ENCODE results near the gene CSH1. TPM values are rescaled to one million over a fixed set of nuclear protein-coding genes. Genes with fewer than 3 reads are reported as not detected.
"Not testable (repeated sequence)": the region's sequence is repeated elsewhere in the genome, so short reads cannot be mapped to it uniquely, and the experiment has no call there.

Gene CSH1
- total RNA-seq, 2 experiments from 2014 or later, result not detected

GRCh38 chr17:63882626-63883126 is 13.7 kb downstream of the CSH1 start:
- not testable (repeated sequence) for H3K27ac Mint-ChIP-seq; H3K4me3 Mint-ChIP-seq; H3K9me3 Mint-ChIP-seq (ENCODE audit: low read depth); DNase-seq; ATAC-seq; H3K4me1 Mint-ChIP-seq; H3K36me3 Mint-ChIP-seq
- peaks cover 16% of the 10 kb centered on the region for H3K27me3 Mint-ChIP-seq
- CTCF ChIA-PET, result interaction anchor here (0.8 to 3.9 kb wide), 6 partner anchors 17 to 137 kb away, joined by 3 to 23 read pairs (median 4); no protein-coding TSS in a partner anchor

GRCh38 chr17:63881935-63882601 is 14.3 kb downstream of the CSH1 start, which contains the start of gene GH2:
Gene GH2, minus strand, starts transcription at chr17:63881944. Its CDS starts 143 bp downstream, at chr17:63881801.
- no peak within 1 kb of the TSS for H3K27ac Mint-ChIP-seq
- ATAC-seq, result peak; percentile 89
- peaks cover 10% of the 10 kb centered on the region for H3K27me3 Mint-ChIP-seq
- peak; percentile 72 for DNase-seq
- no peaks in the 10 kb centered on the region for H3K9me3 Mint-ChIP-seq (ENCODE audit: low read depth)
- CTCF ChIA-PET, result interaction anchor here (0.7 to 3.9 kb wide), 6 partner anchors 16 to 41 kb away, joined by 3 to 23 read pairs (median 4); no protein-coding TSS in a partner anchor
- H3K36me3 Mint-ChIP-seq, result no peaks in the 10 kb centered on the region
- no peak within 1 kb of the TSS for H3K4me3 Mint-ChIP-seq
- H3K4me1 Mint-ChIP-seq, result peaks cover 7% of the 10 kb centered on the region

- not testable (repeated sequence) for H3K36me3 Mint-ChIP-seq; H3K9me3 Mint-ChIP-seq (ENCODE audit: low read depth); DNase-seq; H3K27me3 Mint-ChIP-seq; H3K4me3 Mint-ChIP-seq; H3K27ac Mint-ChIP-seq; ATAC-seq; H3K4me1 Mint-ChIP-seq
- CTCF ChIA-PET, result interaction anchor here (0.7 to 3.9 kb wide), 6 partner anchors 16 to 40 kb away, joined by 3 to 23 read pairs (median 4); no protein-coding TSS in a partner anchor
These were observed 15.0 kb downstream of the CSH1 start for GRCh38 chr17:63881337-63881736.

GRCh38 chr17:63880706-63881105 is 15.7 kb downstream of the CSH1 start:
- CTCF ChIA-PET, result interaction anchor here (1.0 to 3.9 kb wide), 3 partner anchors 15 to 39 kb away, joined by 3 to 23 read pairs (median 8); no protein-coding TSS in a partner anchor
- peaks cover 10% of the 10 kb centered on the region for H3K4me1 Mint-ChIP-seq
- DNase-seq (no peak), ATAC-seq (no peak)
- H3K27ac Mint-ChIP-seq, result no peak overlapping the region
- H3K4me3 Mint-ChIP-seq, result no peak overlapping the region
- no peaks in the 10 kb centered on the region for H3K9me3 Mint-ChIP-seq (ENCODE audit: low read depth)
- H3K27me3 Mint-ChIP-seq, result peaks cover 9% of the 10 kb centered on the region
- no peaks in the 10 kb centered on the region for H3K36me3 Mint-ChIP-seq

- not testable (repeated sequence) for ATAC-seq; H3K9me3 Mint-ChIP-seq (ENCODE audit: low read depth); H3K4me1 Mint-ChIP-seq; H3K4me3 Mint-ChIP-seq; DNase-seq; H3K36me3 Mint-ChIP-seq; H3K27me3 Mint-ChIP-seq; H3K27ac Mint-ChIP-seq
- CTCF ChIA-PET, result interaction anchor here (0.7 to 1.0 kb wide), 3 partner anchors 9 to 12 kb away, joined by 3 to 4 read pairs (median 3); no protein-coding TSS in a partner anchor
These were observed 18.0 kb downstream of the CSH1 start for GRCh38 chr17:63878413-63878812.

GRCh38 chr17:63874693-63875092 is 21.7 kb downstream of the CSH1 start:
- not testable (repeated sequence) for H3K36me3 Mint-ChIP-seq; H3K4me1 Mint-ChIP-seq; DNase-seq; H3K4me3 Mint-ChIP-seq; ATAC-seq; H3K9me3 Mint-ChIP-seq (ENCODE audit: low read depth); H3K27ac Mint-ChIP-seq
- peaks cover 20% of the 10 kb centered on the region for H3K27me3 Mint-ChIP-seq
- CTCF ChIA-PET, result interaction anchor here (1.4 kb wide), 1 partner anchor 9 kb away, joined by 3 read pairs; no protein-coding TSS in a partner anchor

GRCh38 chr17:63874061-63874626 is 22.2 kb downstream of the CSH1 start:
- not testable (repeated sequence) for H3K9me3 Mint-ChIP-seq (ENCODE audit: low read depth); H3K36me3 Mint-ChIP-seq; ATAC-seq; H3K4me3 Mint-ChIP-seq; H3K27ac Mint-ChIP-seq; H3K4me1 Mint-ChIP-seq
- peak; percentile 12 for DNase-seq
- peaks cover 20% of the 10 kb centered on the region for H3K27me3 Mint-ChIP-seq
- CTCF ChIA-PET, result interaction anchor here (1.4 kb wide), 1 partner anchor 8 kb away, joined by 3 read pairs; no protein-coding TSS in a partner anchor

GRCh38 chr17:63873577-63873976 is 22.8 kb downstream of the CSH1 start, which contains the start of gene CSH2:
Gene CSH2, minus strand, starts transcription at chr17:63873677. Its CDS starts 63 bp downstream, at chr17:63873614.
- H3K9me3 Mint-ChIP-seq (ENCODE audit: low read depth); DNase-seq; H3K36me3 Mint-ChIP-seq; H3K27ac Mint-ChIP-seq; H3K4me1 Mint-ChIP-seq; H3K4me3 Mint-ChIP-seq; ATAC-seq: not testable (repeated sequence)
- CTCF ChIA-PET, result interaction anchor here (1.4 kb wide), 1 partner anchor 8 kb away, joined by 3 read pairs; no protein-coding TSS in a partner anchor
- H3K27me3 Mint-ChIP-seq, result peaks cover 20% of the 10 kb centered on the region

- peaks cover 21% of the 10 kb centered on the region for H3K27me3 Mint-ChIP-seq
- CTCF ChIA-PET; H3K27ac Mint-ChIP-seq; H3K4me3 Mint-ChIP-seq; H3K4me1 Mint-ChIP-seq; DNase-seq; H3K36me3 Mint-ChIP-seq; H3K9me3 Mint-ChIP-seq (ENCODE audit: low read depth); ATAC-seq: not testable (repeated sequence)
These were observed 24.6 kb downstream of the CSH1 start for GRCh38 chr17:63871646-63872365.

- H3K9me3 Mint-ChIP-seq (ENCODE audit: low read depth); H3K4me1 Mint-ChIP-seq: not testable (repeated sequence)
- CTCF ChIA-PET, result interaction anchor here (1.2 to 1.7 kb wide), 2 partner anchors 18 to 121 kb away, joined by 3 to 6 read pairs; no protein-coding TSS in a partner anchor
These were observed 26.1 kb downstream of the CSH1 start for GRCh38 chr17:63870292-63870665.

GRCh38 chr17:63869491-63870291 is 26.7 kb downstream of the CSH1 start:
- not testable (repeated sequence) for DNase-seq; H3K36me3 Mint-ChIP-seq; H3K27ac Mint-ChIP-seq; H3K4me1 Mint-ChIP-seq; H3K4me3 Mint-ChIP-seq; ATAC-seq; H3K9me3 Mint-ChIP-seq (ENCODE audit: low read depth)
- CTCF ChIA-PET, result interaction anchor here (1.2 to 1.7 kb wide), 2 partner anchors 18 to 121 kb away, joined by 3 to 6 read pairs; no protein-coding TSS in a partner anchor
- H3K27me3 Mint-ChIP-seq, result peaks cover 24% of the 10 kb centered on the region

More at GRCh38 chr17:63870292-63870665, 26.1 kb downstream of the CSH1 start:
- not testable (repeated sequence) for DNase-seq, H3K36me3 Mint-ChIP-seq, H3K4me3 Mint-ChIP-seq, H3K27ac Mint-ChIP-seq, ATAC-seq
- peaks cover 24% of the 10 kb centered on the region for H3K27me3 Mint-ChIP-seq

- not testable (repeated sequence) for ATAC-seq; H3K27ac Mint-ChIP-seq; H3K9me3 Mint-ChIP-seq (ENCODE audit: low read depth); H3K36me3 Mint-ChIP-seq; DNase-seq; H3K4me3 Mint-ChIP-seq; H3K4me1 Mint-ChIP-seq
- CTCF ChIA-PET, result interaction anchor here (0.7 to 5.3 kb wide), 19 partner anchors 9 to 293 kb away, joined by 3 to 34 read pairs (median 4); partner anchors contain the start of genes GH2 and ICAM2
- H3K27me3 Mint-ChIP-seq, result peaks cover 31% of the 10 kb centered on the region
These were observed 29.7 kb downstream of the CSH1 start for GRCh38 chr17:63866625-63867024.

Data from activated CD8-positive, alpha-beta memory T cell treated with anti-CD3 and anti-CD28 coated beads, Interleukin-2, amount 10 ng/mL, durations not matched to agents 7 days and 5 days (primary cell).